Stomach (tissue), 4 donors: ENCODE data around the gene FBXL15.

Source experiments
- EP300 ChIP-seq: sonication (generic); formaldehyde crosslinking; IDR thresholded peaks from one replicate; pipeline ENCODE4 v1.6.1; 2017; ENCODE audit warnings: antibody characterized with exemption
- POLR2A ChIP-seq, 4 donors: fragments of 450-650 bp; IDR thresholded peaks; one replicate each; pipeline ENCODE4 v1.6.1; 2016; ENCODE audit warnings: antibody characterized with exemption in 4 of 4, control low read depth in 2 of 4, mild to moderate bottlenecking in 1 of 4, moderate library complexity in 1 of 4

- TF ChIP-seq POLR2A (IDR thresholded peaks at IDR 0.05) = no peak
- TF ChIP-seq EP300 = no peak
Observed at GRCh38 chr10:102438374-102438773, 17.7 kb downstream of the FBXL15 start.
